ENCODE results near the gene CDIPT.

CDIPT gene

GRCh38 chr16:29809031-29809747 is 53.8 kb downstream of the CDIPT start:
- DNase-seq: no peak

Data from stimulated activated naive CD4-positive, alpha-beta T cell (primary cell).